ENCODE results near the gene CFAP52.

Gene CFAP52

GRCh38 chr17:9576521-9577372 lies at the start of gene CFAP52:
TSS of gene CFAP52 (plus strand) at chr17:9576642. CDS start at chr17:9576696, 54 bp downstream.
- no peaks in the 10 kb centered on the region for H3K27me3 ChIP-seq (ENCODE audit: control insufficient read depth in 5 of 5, insufficient read depth in 4 of 5, low read length in 5 of 5)
- H3K9ac ChIP-seq (ENCODE audit: low read length in 5 of 5), result peak within 1 kb of the TSS in 4 of 5 donors; percentile 67 to 95 (median 88)
- no peaks in the 10 kb centered on the region for H3K9me3 ChIP-seq (ENCODE audit: control insufficient read depth in 5 of 5, low read length in 5 of 5)
- peaks cover 0 to 30% (median 27%) of the 10 kb centered on the region in 5 donors for H3K4me1 ChIP-seq (ENCODE audit: control insufficient read depth in 5 of 5, insufficient read depth in 5 of 5, low read length in 5 of 5)
- H3K27ac ChIP-seq (ENCODE audit: low read depth, low read length), result peak within 1 kb of the TSS; percentile 13
- peak within 1 kb of the TSS; percentile 80 to 99 (median 98) for H3K4me3 ChIP-seq (ENCODE audit: low read depth in 1 of 5, low read length in 5 of 5)
- H3K36me3 ChIP-seq (ENCODE audit: control insufficient read depth in 5 of 5, insufficient read depth in 5 of 5, low read length in 5 of 5), result no peaks in the 10 kb centered on the region

- no peak overlapping the region for H3K9ac ChIP-seq (ENCODE audit: low read length in 5 of 5)
- no peaks in the 10 kb centered on the region for H3K4me1 ChIP-seq (ENCODE audit: control insufficient read depth in 5 of 5, insufficient read depth in 5 of 5, low read length in 5 of 5)
- no peak overlapping the region for H3K27ac ChIP-seq (ENCODE audit: low read depth, low read length)
- no peak overlapping the region for H3K4me3 ChIP-seq (ENCODE audit: low read depth in 1 of 5, low read length in 5 of 5)
- peaks cover 0 to 4% (median 0%) of the 10 kb centered on the region in 5 donors for H3K36me3 ChIP-seq (ENCODE audit: control insufficient read depth in 5 of 5, insufficient read depth in 5 of 5, low read length in 5 of 5)
- no peaks in the 10 kb centered on the region for H3K27me3 ChIP-seq (ENCODE audit: control insufficient read depth in 5 of 5, insufficient read depth in 4 of 5, low read length in 5 of 5)
- no peaks in the 10 kb centered on the region for H3K9me3 ChIP-seq (ENCODE audit: control insufficient read depth in 5 of 5, low read length in 5 of 5)
Measured at GRCh38 chr17:9527788-9528187, 48.7 kb upstream of the CFAP52 start.

- Histone ChIP-seq H3K9ac (ENCODE audit: low read length in 5 of 5) (no peak overlapping the region), H3K9me3 (ENCODE audit: control insufficient read depth in 5 of 5, low read length in 5 of 5) (no peaks in the 10 kb centered on the region), H3K4me1 (ENCODE audit: control insufficient read depth in 5 of 5, insufficient read depth in 5 of 5, low read length in 5 of 5) (no peaks in the 10 kb centered on the region), H3K27ac (ENCODE audit: low read depth, low read length) (no peak overlapping the region), H3K4me3 (ENCODE audit: low read depth in 1 of 5, low read length in 5 of 5) (no peak overlapping the region), H3K27me3 (ENCODE audit: control insufficient read depth in 5 of 5, insufficient read depth in 4 of 5, low read length in 5 of 5) (no peaks in the 10 kb centered on the region), H3K36me3 (ENCODE audit: control insufficient read depth in 5 of 5, insufficient read depth in 5 of 5, low read length in 5 of 5) (peaks cover 0 to 4% (median 0%) of the 10 kb centered on the region in 5 donors)
Measured at GRCh38 chr17:9529033-9529700, 47.3 kb upstream of the CFAP52 start.

GRCh38 chr17:9531034-9531433 lies 45.4 kb upstream of the CFAP52 start:
- H3K36me3 ChIP-seq (ENCODE audit: control insufficient read depth in 5 of 5, insufficient read depth in 5 of 5, low read length in 5 of 5), result peaks cover 0 to 4% (median 0%) of the 10 kb centered on the region in 5 donors
- no peak overlapping the region for H3K27ac ChIP-seq (ENCODE audit: low read depth, low read length)
- no peaks in the 10 kb centered on the region for H3K27me3 ChIP-seq (ENCODE audit: control insufficient read depth in 5 of 5, insufficient read depth in 4 of 5, low read length in 5 of 5)
- H3K9ac ChIP-seq (ENCODE audit: low read length in 5 of 5), result no peak overlapping the region
- no peak overlapping the region for H3K4me3 ChIP-seq (ENCODE audit: low read depth in 1 of 5, low read length in 5 of 5)
- no peaks in the 10 kb centered on the region for H3K9me3 ChIP-seq (ENCODE audit: control insufficient read depth in 5 of 5, low read length in 5 of 5)
- no peaks in the 10 kb centered on the region for H3K4me1 ChIP-seq (ENCODE audit: control insufficient read depth in 5 of 5, insufficient read depth in 5 of 5, low read length in 5 of 5)

GRCh38 chr17:9532715-9533114 lies 43.7 kb upstream of the CFAP52 start:
- Histone ChIP-seq H3K27ac (ENCODE audit: low read depth, low read length) (no peak overlapping the region), H3K9me3 (ENCODE audit: control insufficient read depth in 5 of 5, low read length in 5 of 5) (no peaks in the 10 kb centered on the region), H3K27me3 (ENCODE audit: control insufficient read depth in 5 of 5, insufficient read depth in 4 of 5, low read length in 5 of 5) (no peaks in the 10 kb centered on the region), H3K36me3 (ENCODE audit: control insufficient read depth in 5 of 5, insufficient read depth in 5 of 5, low read length in 5 of 5) (peaks cover 0 to 7% (median 4%) of the 10 kb centered on the region in 5 donors), H3K9ac (ENCODE audit: low read length in 5 of 5) (no peak overlapping the region), H3K4me1 (ENCODE audit: control insufficient read depth in 5 of 5, insufficient read depth in 5 of 5, low read length in 5 of 5) (no peaks in the 10 kb centered on the region), H3K4me3 (ENCODE audit: low read depth in 1 of 5, low read length in 5 of 5) (no peak overlapping the region)

- H3K4me3 ChIP-seq (ENCODE audit: low read depth in 1 of 5, low read length in 5 of 5), result no peak overlapping the region
- no peaks in the 10 kb centered on the region for H3K27me3 ChIP-seq (ENCODE audit: control insufficient read depth in 5 of 5, insufficient read depth in 4 of 5, low read length in 5 of 5)
- H3K9ac ChIP-seq (ENCODE audit: low read length in 5 of 5), result no peak overlapping the region
- H3K4me1 ChIP-seq (ENCODE audit: control insufficient read depth in 5 of 5, insufficient read depth in 5 of 5, low read length in 5 of 5), result no peaks in the 10 kb centered on the region
- H3K27ac ChIP-seq (ENCODE audit: low read depth, low read length), result no peak overlapping the region
- peaks cover 0 to 7% (median 4%) of the 10 kb centered on the region in 5 donors for H3K36me3 ChIP-seq (ENCODE audit: control insufficient read depth in 5 of 5, insufficient read depth in 5 of 5, low read length in 5 of 5)
- no peaks in the 10 kb centered on the region for H3K9me3 ChIP-seq (ENCODE audit: control insufficient read depth in 5 of 5, low read length in 5 of 5)
Measured at GRCh38 chr17:9533441-9533840, 43.0 kb upstream of the CFAP52 start.

GRCh38 chr17:9536061-9536460 lies 40.4 kb upstream of the CFAP52 start:
- Histone ChIP-seq H3K4me3 (ENCODE audit: low read depth in 1 of 5, low read length in 5 of 5) (no peak overlapping the region), H3K4me1 (ENCODE audit: control insufficient read depth in 5 of 5, insufficient read depth in 5 of 5, low read length in 5 of 5) (no peaks in the 10 kb centered on the region), H3K27ac (ENCODE audit: low read depth, low read length) (no peak overlapping the region), H3K36me3 (ENCODE audit: control insufficient read depth in 5 of 5, insufficient read depth in 5 of 5, low read length in 5 of 5) (peaks cover 6 to 15% (median 10%) of the 10 kb centered on the region in 5 donors), H3K9me3 (ENCODE audit: control insufficient read depth in 5 of 5, low read length in 5 of 5) (no peaks in the 10 kb centered on the region), H3K9ac (ENCODE audit: low read length in 5 of 5) (no peak overlapping the region), H3K27me3 (ENCODE audit: control insufficient read depth in 5 of 5, insufficient read depth in 4 of 5, low read length in 5 of 5) (no peaks in the 10 kb centered on the region)

- H3K4me1 ChIP-seq (ENCODE audit: control insufficient read depth in 5 of 5, insufficient read depth in 5 of 5, low read length in 5 of 5), result no peaks in the 10 kb centered on the region
- H3K27me3 ChIP-seq (ENCODE audit: control insufficient read depth in 5 of 5, insufficient read depth in 4 of 5, low read length in 5 of 5), result no peaks in the 10 kb centered on the region
- H3K9ac ChIP-seq (ENCODE audit: low read length in 5 of 5), result no peak overlapping the region
- peaks cover 6 to 17% (median 10%) of the 10 kb centered on the region in 5 donors for H3K36me3 ChIP-seq (ENCODE audit: control insufficient read depth in 5 of 5, insufficient read depth in 5 of 5, low read length in 5 of 5)
- H3K9me3 ChIP-seq (ENCODE audit: control insufficient read depth in 5 of 5, low read length in 5 of 5), result no peaks in the 10 kb centered on the region
- no peak overlapping the region for H3K27ac ChIP-seq (ENCODE audit: low read depth, low read length)
- no peak overlapping the region for H3K4me3 ChIP-seq (ENCODE audit: low read depth in 1 of 5, low read length in 5 of 5)
Measured at GRCh38 chr17:9537177-9537776, 39.2 kb upstream of the CFAP52 start.

- no peak overlapping the region for H3K9ac ChIP-seq (ENCODE audit: low read length in 5 of 5)
- no peaks in the 10 kb centered on the region for H3K9me3 ChIP-seq (ENCODE audit: control insufficient read depth in 5 of 5, low read length in 5 of 5)
- no peak overlapping the region for H3K27ac ChIP-seq (ENCODE audit: low read depth, low read length)
- no peaks in the 10 kb centered on the region for H3K27me3 ChIP-seq (ENCODE audit: control insufficient read depth in 5 of 5, insufficient read depth in 4 of 5, low read length in 5 of 5)
- H3K4me1 ChIP-seq (ENCODE audit: control insufficient read depth in 5 of 5, insufficient read depth in 5 of 5, low read length in 5 of 5), result no peaks in the 10 kb centered on the region
- peaks cover 6 to 17% (median 11%) of the 10 kb centered on the region in 5 donors for H3K36me3 ChIP-seq (ENCODE audit: control insufficient read depth in 5 of 5, insufficient read depth in 5 of 5, low read length in 5 of 5)
- H3K4me3 ChIP-seq (ENCODE audit: low read depth in 1 of 5, low read length in 5 of 5), result no peak overlapping the region
Measured at GRCh38 chr17:9538626-9539025, 37.8 kb upstream of the CFAP52 start.

- no peaks in the 10 kb centered on the region for H3K4me1 ChIP-seq (ENCODE audit: control insufficient read depth in 5 of 5, insufficient read depth in 5 of 5, low read length in 5 of 5)
- H3K36me3 ChIP-seq (ENCODE audit: control insufficient read depth in 5 of 5, insufficient read depth in 5 of 5, low read length in 5 of 5), result peaks cover 6 to 21% (median 14%) of the 10 kb centered on the region in 5 donors
- no peak overlapping the region for H3K9ac ChIP-seq (ENCODE audit: low read length in 5 of 5)
- no peaks in the 10 kb centered on the region for H3K9me3 ChIP-seq (ENCODE audit: control insufficient read depth in 5 of 5, low read length in 5 of 5)
- no peak overlapping the region for H3K27ac ChIP-seq (ENCODE audit: low read depth, low read length)
- no peak overlapping the region for H3K4me3 ChIP-seq (ENCODE audit: low read depth in 1 of 5, low read length in 5 of 5)
- no peaks in the 10 kb centered on the region for H3K27me3 ChIP-seq (ENCODE audit: control insufficient read depth in 5 of 5, insufficient read depth in 4 of 5, low read length in 5 of 5)
Measured at GRCh38 chr17:9541718-9542117, 34.7 kb upstream of the CFAP52 start.
